ENCODE measurements around the gene SLC38A5. TPM values are rescaled to one million over a fixed set of nuclear protein-coding genes. Genes with fewer than 3 reads are reported as not detected.

SLC38A5 gene
- total and polyA plus RNA-seq, 9 of the 15 experiments (the other 6 are each of a cell fraction or from before 2014, with no cell fraction given): 9.3 to 228 (median 142) TPM

DNA sequence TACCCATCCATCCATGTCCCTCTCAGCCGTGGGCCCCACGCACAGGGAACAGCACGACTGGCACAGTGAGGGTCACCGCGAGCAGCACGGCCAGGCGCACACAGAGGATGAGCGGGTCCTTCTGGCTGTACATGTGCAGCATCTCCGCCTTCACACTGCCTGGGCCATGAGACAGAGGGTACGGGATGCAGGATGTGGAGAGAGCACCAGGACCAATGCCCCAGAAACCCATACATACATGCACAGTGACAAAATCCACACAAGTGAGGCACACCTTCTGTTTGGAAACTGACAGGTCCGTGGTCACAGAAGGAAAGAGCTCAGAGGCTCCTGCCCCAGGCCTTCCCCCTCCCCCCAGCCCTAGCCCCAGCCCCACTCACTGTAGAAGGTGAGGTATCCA lies 9.5 kb downstream of the SLC38A5 start:
- intact Hi-C loops (cut with micrococcal nuclease) (no loop called here), in situ Hi-C loops (cut with MboI) (no loop called here)
- H3K9me1 ChIP-seq (ENCODE audit: control insufficient read depth, insufficient read depth, low read length): no peaks in the 10 kb centered on the region
- H3K36me3 ChIP-seq (ENCODE audit: control insufficient read depth, insufficient read depth, low read length): peaks cover 62% of the 10 kb centered on the region
- no peak overlapping the region for H3K27ac ChIP-seq (ENCODE audit: extremely low read depth, low read depth, low read length)
- no peak overlapping the region for H2AFZ ChIP-seq (ENCODE audit: low read depth, low read length)
- WGBS (ENCODE audit: insufficient coverage, low coverage, missing lambda C conversion rate): 97% methylated on average over 10 of the region's 11 CpGs
- no peak for FAIRE-seq
- H3K4me1 ChIP-seq (replicated peaks in 1 of 2; ENCODE audit: control insufficient read depth in 2 of 2, insufficient read depth in 2 of 2, low read length in 2 of 2): peaks cover 5 to 12% of the 10 kb centered on the region in 2 experiments; a peak in 4 of 5 replicates
- ATAC-seq: no peak
- no TSS peak for BruUV-seq (replicated peaks)
- no peaks in the 10 kb centered on the region for H4K20me1 ChIP-seq (replicated peaks; ENCODE audit: control insufficient read depth, insufficient read depth, low read length)
- peaks cover 19% of the 10 kb centered on the region for H3K79me2 ChIP-seq (ENCODE audit: control insufficient read depth, insufficient read depth, low read length)
- no peak overlapping the region for H3K9ac ChIP-seq (ENCODE audit: insufficient read depth in 1 of 2, low read depth in 2 of 2, low read length in 2 of 2)
- CTCF ChIA-PET (ENCODE audit: low intra/inter-chr PET ratio): no interaction called here
- no peaks in the 10 kb centered on the region for H3K9me3 ChIP-seq (replicated peaks; ENCODE audit: control insufficient read depth, insufficient read depth, low read depth, low read length)
- peak; percentile 41 for TF ChIP-seq RBFOX2 (IDR thresholded peaks at IDR 0.05; ENCODE audit: low read depth, low read length)
- TF ChIP-seq ZNF184 (CRISPR knock-in tag; IDR thresholded peaks at IDR 0.05): no peak
- no peak for TF ChIP-seq RBM34 (IDR thresholded peaks at IDR 0.05; ENCODE audit: borderline replicate concordance, insufficient read depth, low read length)
- no peak overlapping the region for H3K4me3 ChIP-seq
- no peaks in the 10 kb centered on the region for H3K27me3 ChIP-seq (ENCODE audit: control insufficient read depth in 2 of 2, insufficient read depth in 2 of 2, low read length in 2 of 2)
- no peak overlapping the region for H3K4me2 ChIP-seq (ENCODE audit: insufficient read depth, low read length)
- no peak for DNase-seq (ENCODE audit: extremely low read depth in 1 of 4, low spot score in 3 of 4)
- POLR2A ChIA-PET: interaction anchor here (0.5 kb wide), 1 partner anchor 119 kb away, joined by 3 read pairs; no protein-coding TSS in a partner anchor

DNA sequence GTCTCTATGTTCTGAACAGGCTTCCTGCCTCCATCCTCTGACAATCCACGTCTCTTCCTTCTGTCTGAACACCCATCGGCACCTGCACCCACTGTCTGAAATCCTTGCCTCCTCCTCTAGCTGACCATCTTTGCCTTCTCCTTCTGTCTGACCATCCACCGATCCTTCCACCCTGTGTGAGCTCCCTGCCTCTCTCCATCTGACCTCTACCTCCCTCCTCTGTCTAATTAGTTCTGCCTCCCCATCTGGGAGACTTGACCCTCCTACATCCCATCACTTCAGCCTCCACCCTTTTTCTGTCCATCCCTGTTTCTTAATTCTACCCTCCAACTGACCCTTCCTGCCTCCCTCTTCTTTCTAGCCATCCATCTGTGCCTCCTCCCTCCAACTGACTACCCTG lies 10.0 kb downstream of the SLC38A5 start:
- no peaks in the 10 kb centered on the region for H3K9me3 ChIP-seq (replicated peaks; ENCODE audit: control insufficient read depth, insufficient read depth, low read depth, low read length)
- no peaks in the 10 kb centered on the region for H4K20me1 ChIP-seq (replicated peaks; ENCODE audit: control insufficient read depth, insufficient read depth, low read length)
- CTCF ChIA-PET (ENCODE audit: low intra/inter-chr PET ratio): no interaction called here
- ATAC-seq (no peak), FAIRE-seq (no peak), DNase-seq (ENCODE audit: extremely low read depth in 1 of 4, low spot score in 3 of 4) (no peak)
- H3K36me3 ChIP-seq (ENCODE audit: control insufficient read depth, insufficient read depth, low read length): peaks cover 56% of the 10 kb centered on the region
- BruUV-seq (replicated peaks): no TSS peak
- H3K9me1 ChIP-seq (ENCODE audit: control insufficient read depth, insufficient read depth, low read length): no peaks in the 10 kb centered on the region
- no peak overlapping the region for H3K9ac ChIP-seq (ENCODE audit: insufficient read depth in 1 of 2, low read depth in 2 of 2, low read length in 2 of 2)
- H2AFZ ChIP-seq (ENCODE audit: low read depth, low read length): no peak overlapping the region
- TF ChIP-seq POLR2A (conservative IDR thresholded peaks at IDR 0.05) (peak; percentile 55; the same call in 1 of the 2 replicates), SUPT5H (IDR thresholded peaks at IDR 0.05) (peak; percentile 50; the same call in 1 of the 2 replicates)
- TF ChIP-seq, protein P1, sequence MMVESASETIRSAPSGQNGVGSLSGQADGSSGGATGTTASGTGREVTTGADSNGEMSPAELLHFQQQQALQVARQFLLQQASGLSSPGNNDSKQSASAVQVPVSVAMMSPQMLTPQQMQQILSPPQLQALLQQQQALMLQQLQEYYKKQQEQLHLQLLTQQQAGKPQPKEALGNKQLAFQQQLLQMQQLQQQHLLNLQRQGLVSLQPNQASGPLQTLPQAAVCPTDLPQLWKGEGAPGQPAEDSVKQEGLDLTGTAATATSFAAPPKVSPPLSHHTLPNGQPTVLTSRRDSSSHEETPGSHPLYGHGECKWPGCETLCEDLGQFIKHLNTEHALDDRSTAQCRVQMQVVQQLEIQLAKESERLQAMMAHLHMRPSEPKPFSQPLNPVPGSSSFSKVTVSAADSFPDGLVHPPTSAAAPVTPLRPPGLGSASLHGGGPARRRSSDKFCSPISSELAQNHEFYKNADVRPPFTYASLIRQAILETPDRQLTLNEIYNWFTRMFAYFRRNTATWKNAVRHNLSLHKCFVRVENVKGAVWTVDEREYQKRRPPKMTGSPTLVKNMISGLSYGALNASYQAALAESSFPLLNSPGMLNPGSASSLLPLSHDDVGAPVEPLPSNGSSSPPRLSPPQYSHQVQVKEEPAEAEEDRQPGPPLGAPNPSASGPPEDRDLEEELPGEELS (CRISPR knock-in tag; IDR thresholded peaks at IDR 0.05; ENCODE audit: borderline replicate concordance): no peak
- H3K27me3 ChIP-seq (ENCODE audit: control insufficient read depth in 2 of 2, insufficient read depth in 2 of 2, low read length in 2 of 2): no peaks in the 10 kb centered on the region
- POLR2A ChIA-PET: no interaction called here
- no peak overlapping the region for H3K4me3 ChIP-seq
- H3K4me1 ChIP-seq (replicated peaks in 1 of 2; ENCODE audit: control insufficient read depth in 2 of 2, insufficient read depth in 2 of 2, low read length in 2 of 2): peaks cover 0 to 6% of the 10 kb centered on the region in 2 experiments; a peak in 3 of 5 replicates
- intact Hi-C loops (cut with micrococcal nuclease) (no loop called here), in situ Hi-C loops (cut with MboI) (no loop called here)
- H3K27ac ChIP-seq (ENCODE audit: extremely low read depth, low read depth, low read length): no peak overlapping the region
- H3K4me2 ChIP-seq (ENCODE audit: insufficient read depth, low read length): no peak overlapping the region
- 100% methylated on average over 2 of the region's 3 CpGs for WGBS (ENCODE audit: insufficient coverage, low coverage, missing lambda C conversion rate)
- H3K79me2 ChIP-seq (ENCODE audit: control insufficient read depth, insufficient read depth, low read length): peaks cover 13% of the 10 kb centered on the region

All from K562 (cell line).